HCT116 (cell line): ENCODE measurements around the gene GRK1.

ENCODE experiments used
- CEBPB ChIP-seq: IDR thresholded peaks from 2 replicates; pipeline ENCODE4 v1.6.1; 2012; ENCODE audit warnings: low read depth
- CTCF ChIP-seq, 3 experiments: fragments of 200-600 bp in 1 of 3; sonication (generic) in 1 of 3; IDR thresholded peaks in 2 of 3; conservative IDR thresholded peaks in 1 of 3; 2 replicates each; pipeline ENCODE4 v1.5.1; 2012 to 2017; ENCODE audit warnings: low read depth in 2 of 3, low read length in 2 of 3, antibody characterized with exemption in 1 of 3, borderline replicate concordance in 1 of 3, control low read depth in 1 of 3, mild to moderate bottlenecking in 1 of 3, mixed read lengths in 1 of 3, mixed run types in 1 of 3, moderate library complexity in 1 of 3; ENCODE audit not compliant: insufficient read depth in 1 of 3
- EGR1 ChIP-seq: IDR thresholded peaks from 2 replicates; pipeline ENCODE4 v1.6.1; 2012; ENCODE audit warnings: low read depth
- EZH2phosphoT487 ChIP-seq: fragments of 200-600 bp; IDR thresholded peaks from 2 replicates; pipeline ENCODE4 v1.6.1; 2018; ENCODE audit warnings: antibody characterized with exemption, borderline replicate concordance
- POLR2A ChIP-seq: IDR thresholded peaks from 2 replicates; pipeline ENCODE4 v1.7.0; 2011; ENCODE audit warnings: borderline replicate concordance; ENCODE audit not compliant: insufficient read depth, insufficient read length; ENCODE audit errors: extremely low read depth
- RAD21 ChIP-seq: IDR thresholded peaks from 2 replicates; pipeline ENCODE4 v1.6.1; 2012; ENCODE audit warnings: low read depth, mild to moderate bottlenecking
- SRF ChIP-seq: IDR thresholded peaks from 2 replicates; pipeline ENCODE4 v1.6.1; 2012; ENCODE audit warnings: low read depth
- ZFX ChIP-seq: fragments of 450-650 bp; IDR thresholded peaks from 2 replicates; pipeline ENCODE4 v1.6.1; 2017
- TF ChIP-seq, protein P1 (sequence below): IDR thresholded peaks from 2 replicates; pipeline ENCODE4 v1.6.1; 2012
- TF ChIP-seq, protein P2 (sequence below): IDR thresholded peaks from 2 replicates; pipeline ENCODE4 v1.6.1; 2012

- TF ChIP-seq CTCF (IDR thresholded peaks at IDR 0.05 in 2 of 3, conservative IDR thresholded peaks at IDR 0.05 in 1 of 3; ENCODE audit: borderline replicate concordance in 1 of 3, insufficient read depth in 1 of 3, low read depth in 2 of 3, low read length in 2 of 3) (no peak), EGR1 (no peak), RAD21 (no peak), SRF (no peak), EZH2phosphoT487 (no peak), POLR2A (no peak), CEBPB (no peak), ZFX (no peak)
- TF ChIP-seq, protein P1, sequence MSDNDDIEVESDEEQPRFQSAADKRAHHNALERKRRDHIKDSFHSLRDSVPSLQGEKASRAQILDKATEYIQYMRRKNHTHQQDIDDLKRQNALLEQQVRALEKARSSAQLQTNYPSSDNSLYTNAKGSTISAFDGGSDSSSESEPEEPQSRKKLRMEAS = no peak
- TF ChIP-seq, protein P2, sequence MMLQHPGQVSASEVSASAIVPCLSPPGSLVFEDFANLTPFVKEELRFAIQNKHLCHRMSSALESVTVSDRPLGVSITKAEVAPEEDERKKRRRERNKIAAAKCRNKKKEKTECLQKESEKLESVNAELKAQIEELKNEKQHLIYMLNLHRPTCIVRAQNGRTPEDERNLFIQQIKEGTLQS = no peak
Observed at GRCh38 chr13:113655346-113656002, 11.5 kb upstream of the GRK1 start.
